RWPE1 (cell line): ENCODE results near the gene DCAF17.

ENCODE experiments used
- CTCF ChIA-PET: fragments of 350-600 bp; sonication (Branson Sonifier 250); formaldehyde crosslinking; extraction: SDS; loops from one replicate; lab custom pipeline; 2021; lab: Yijun Ruan, JAX
- POLR2A ChIA-PET: fragments of 400-600 bp; formaldehyde crosslinking; extraction: SDS; loops from one replicate; lab custom pipeline; 2020; ENCODE audit warnings: antibody characterized with exemption; ENCODE audit not compliant: low non-redundant PET; lab: Yijun Ruan, JAX
- DNase-seq: peaks from one replicate; pipeline ENCODE4 v3.0.0; 2012; ENCODE audit warnings: low spot score
- H3K27ac ChIP-seq: fragments of 450-650 bp; 2 replicates; pipeline ENCODE4 v1.5.1; 2017
- TF ChIP-seq, protein P1 (sequence below): fragments of 450-650 bp; conservative IDR thresholded peaks from 2 replicates; pipeline ENCODE4 v1.5.1; 2017; ENCODE audit warnings: low read depth, mild to moderate bottlenecking

Gene DCAF17, protein sequence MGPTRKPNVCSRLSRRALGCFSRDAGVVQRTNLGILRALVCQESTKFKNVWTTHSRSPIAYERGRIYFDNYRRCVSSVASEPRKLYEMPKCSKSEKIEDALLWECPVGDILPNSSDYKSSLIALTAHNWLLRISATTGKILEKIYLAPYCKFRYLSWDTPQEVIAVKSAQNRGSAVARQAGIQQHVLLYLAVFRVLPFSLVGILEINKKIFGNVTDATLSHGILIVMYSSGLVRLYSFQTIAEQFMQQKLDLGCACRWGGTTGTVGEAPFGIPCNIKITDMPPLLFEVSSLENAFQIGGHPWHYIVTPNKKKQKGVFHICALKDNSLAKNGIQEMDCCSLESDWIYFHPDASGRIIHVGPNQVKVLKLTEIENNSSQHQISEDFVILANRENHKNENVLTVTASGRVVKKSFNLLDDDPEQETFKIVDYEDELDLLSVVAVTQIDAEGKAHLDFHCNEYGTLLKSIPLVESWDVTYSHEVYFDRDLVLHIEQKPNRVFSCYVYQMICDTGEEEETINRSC

DNA sequence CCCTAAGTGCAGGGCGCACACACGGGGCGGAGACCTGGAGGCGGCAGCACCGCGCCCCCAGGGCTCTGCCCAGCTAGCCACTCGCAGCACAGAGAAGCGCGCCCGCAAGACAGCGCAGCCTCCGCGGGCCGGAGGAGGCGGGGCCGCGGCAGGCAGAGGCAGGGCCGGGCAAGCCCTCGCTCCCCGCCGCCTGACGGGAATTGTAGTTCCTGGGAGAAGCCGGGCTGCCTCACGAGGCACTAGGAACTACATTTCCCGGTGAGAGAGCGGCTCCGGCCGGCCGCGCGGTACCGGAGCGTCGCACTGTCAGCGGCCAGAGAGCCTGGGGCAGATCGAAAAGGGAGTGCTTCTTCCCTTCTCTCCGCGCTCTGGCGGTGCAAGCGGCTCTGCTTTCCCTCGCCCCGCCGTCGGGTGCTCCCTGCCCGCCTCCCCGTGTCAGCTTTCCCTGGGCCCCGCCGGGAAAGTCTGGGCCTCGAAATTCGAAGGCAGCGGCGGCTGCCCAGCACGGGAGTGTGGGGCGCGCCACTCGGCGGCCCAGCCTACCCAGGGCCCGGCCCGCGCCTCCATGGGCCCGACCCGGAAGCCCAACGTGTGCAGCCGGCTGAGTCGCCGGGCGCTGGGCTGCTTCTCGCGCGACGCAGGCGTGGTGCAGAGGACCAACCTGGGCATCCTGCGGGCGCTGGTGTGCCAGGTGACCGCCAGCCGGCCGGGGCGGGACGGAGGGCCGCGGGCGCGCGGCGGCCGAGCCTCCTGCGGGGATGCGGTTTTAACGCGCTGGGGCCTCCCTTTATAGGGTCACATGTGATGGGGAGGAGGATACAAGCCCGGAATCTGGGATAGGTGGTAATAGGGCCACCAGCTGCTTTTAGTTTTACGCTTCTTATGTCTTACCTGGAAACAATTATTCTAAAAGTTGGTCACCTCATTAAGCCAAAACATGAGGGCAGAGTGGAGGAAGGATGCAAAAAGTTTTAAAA, at the start of gene DCAF17:
Gene DCAF17 (plus strand): TSS at position 214 of the 977 bp plus-strand sequence. CDS start 352 bp downstream, at position 566.
- peak within 1 kb of the TSS; percentile 98 for H3K27ac ChIP-seq
- ChIA-PET POLR2A (interaction anchor here (0.6 kb wide), 1 partner anchor 10 kb away, joined by 3 read pairs; no protein-coding TSS in a partner anchor), CTCF (interaction anchor here (0.5 kb wide), 1 partner anchor 711 kb away, joined by 3 read pairs; no protein-coding TSS in a partner anchor)
- peak; percentile 89 for DNase-seq
- TF ChIP-seq, protein P1, sequence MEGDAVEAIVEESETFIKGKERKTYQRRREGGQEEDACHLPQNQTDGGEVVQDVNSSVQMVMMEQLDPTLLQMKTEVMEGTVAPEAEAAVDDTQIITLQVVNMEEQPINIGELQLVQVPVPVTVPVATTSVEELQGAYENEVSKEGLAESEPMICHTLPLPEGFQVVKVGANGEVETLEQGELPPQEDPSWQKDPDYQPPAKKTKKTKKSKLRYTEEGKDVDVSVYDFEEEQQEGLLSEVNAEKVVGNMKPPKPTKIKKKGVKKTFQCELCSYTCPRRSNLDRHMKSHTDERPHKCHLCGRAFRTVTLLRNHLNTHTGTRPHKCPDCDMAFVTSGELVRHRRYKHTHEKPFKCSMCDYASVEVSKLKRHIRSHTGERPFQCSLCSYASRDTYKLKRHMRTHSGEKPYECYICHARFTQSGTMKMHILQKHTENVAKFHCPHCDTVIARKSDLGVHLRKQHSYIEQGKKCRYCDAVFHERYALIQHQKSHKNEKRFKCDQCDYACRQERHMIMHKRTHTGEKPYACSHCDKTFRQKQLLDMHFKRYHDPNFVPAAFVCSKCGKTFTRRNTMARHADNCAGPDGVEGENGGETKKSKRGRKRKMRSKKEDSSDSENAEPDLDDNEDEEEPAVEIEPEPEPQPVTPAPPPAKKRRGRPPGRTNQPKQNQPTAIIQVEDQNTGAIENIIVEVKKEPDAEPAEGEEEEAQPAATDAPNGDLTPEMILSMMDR: peak; percentile 42; the same call in 1 of the 2 replicates

DNA sequence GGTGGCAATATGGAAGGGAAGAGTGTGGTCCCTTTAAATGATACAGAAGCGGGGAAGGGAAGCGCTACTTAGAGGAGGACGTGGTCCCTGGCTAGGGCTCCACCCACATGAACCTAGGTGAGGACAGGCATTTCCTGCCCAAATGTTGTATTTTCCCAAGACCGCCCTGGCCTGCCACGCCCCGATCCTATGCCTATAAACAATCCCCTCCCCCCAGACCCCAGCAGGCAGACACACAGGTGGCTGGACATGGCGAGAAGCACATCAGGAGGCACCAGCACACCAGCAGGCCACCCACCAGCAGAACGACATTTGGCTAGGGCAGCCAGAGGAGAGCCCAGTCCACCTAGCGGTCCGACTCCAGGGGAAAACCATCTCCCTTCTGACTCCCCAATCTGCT, 47.4 kb upstream of the DCAF17 start:
- ChIA-PET POLR2A (no interaction called here), CTCF (no interaction called here)
- DNase-seq: no peak
- H3K27ac ChIP-seq: no peak overlapping the region
- TF ChIP-seq, protein P1: no peak

DNA sequence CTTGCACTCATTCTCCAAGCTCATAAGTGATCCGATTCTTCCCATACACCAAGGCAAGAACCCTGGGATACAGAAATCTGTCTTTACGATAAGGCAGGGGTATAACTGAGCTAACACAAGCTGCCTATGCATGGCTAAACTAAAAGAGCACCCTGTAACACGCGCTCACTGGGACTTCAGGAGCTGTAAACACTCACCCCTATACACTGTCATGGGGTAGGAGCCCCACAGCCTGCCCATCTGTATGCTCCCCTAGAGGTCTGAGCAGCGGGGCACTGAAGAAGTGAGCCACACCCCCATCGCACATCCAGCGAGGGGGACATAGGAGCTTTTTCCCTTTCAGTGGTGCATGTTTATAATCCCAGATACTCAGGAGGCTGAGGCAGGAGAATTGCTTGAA, 47.0 kb upstream of the DCAF17 start:
- CTCF ChIA-PET: no interaction called here

DNA sequence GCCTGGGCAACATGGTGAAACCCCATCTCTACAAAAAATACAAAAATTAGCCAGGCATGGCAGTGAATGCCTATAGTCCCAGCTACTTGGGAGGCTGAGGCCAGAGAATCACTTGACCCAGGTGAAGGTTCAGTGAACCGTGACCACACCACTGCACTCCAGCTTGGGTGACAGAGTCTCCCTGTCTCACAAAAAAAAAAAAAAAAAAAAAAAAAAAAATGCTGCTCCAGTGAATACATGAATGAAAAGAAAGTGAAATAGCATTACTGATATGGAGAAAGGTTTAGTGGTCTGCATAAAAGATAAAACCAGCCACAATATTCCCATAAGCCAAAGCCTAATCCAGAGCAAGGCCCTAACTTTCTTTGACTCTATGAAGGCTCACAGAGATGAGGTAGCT, 44.7 kb upstream of the DCAF17 start:
- TF ChIP-seq, protein P1: no peak
- no peak for DNase-seq
- ChIA-PET POLR2A (no interaction called here), CTCF (interaction anchor here (0.8 kb wide), 1 partner anchor 10 kb away, joined by 3 read pairs; no protein-coding TSS in a partner anchor)
- H3K27ac ChIP-seq: no peak overlapping the region

More for the DNA sequence above, 47.0 kb upstream of the DCAF17 start:
- TF ChIP-seq, protein P1: no peak
- no peak for DNase-seq
- no peak overlapping the region for H3K27ac ChIP-seq
- POLR2A ChIA-PET: no interaction called here

DNA sequence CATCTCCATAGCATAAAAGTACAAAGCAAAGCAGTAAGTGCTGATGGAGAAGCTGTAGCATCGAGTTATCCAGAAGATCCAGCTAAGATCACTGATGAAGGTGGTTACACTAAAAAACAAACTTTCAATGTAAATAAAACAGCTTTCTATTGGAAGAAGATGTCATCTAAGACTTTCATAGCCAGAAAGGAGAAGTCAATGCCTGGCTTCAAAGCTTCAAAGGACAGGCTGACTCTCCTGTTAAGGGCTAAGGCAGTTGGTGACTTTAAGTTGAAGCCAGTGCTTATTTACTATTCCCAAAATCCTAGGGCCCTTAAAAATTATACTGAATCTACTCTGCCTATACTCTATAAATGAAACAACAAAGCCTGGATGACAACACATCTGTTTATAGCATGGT, 44.2 kb upstream of the DCAF17 start:
- no peak overlapping the region for H3K27ac ChIP-seq
- POLR2A ChIA-PET: no interaction called here
- TF ChIP-seq, protein P1: no peak

More for the DNA sequence above, 44.2 kb upstream of the DCAF17 start:
- CTCF ChIA-PET: interaction anchor here (0.8 kb wide), 1 partner anchor 9 kb away, joined by 3 read pairs; no protein-coding TSS in a partner anchor
- DNase-seq: no peak
